GM13976 (cell line): ENCODE data around the gene DIPK1B.

Source experiments
- DNase-seq: peaks from one replicate; pipeline ENCODE4 v3.0.0; 2012; ENCODE audit warnings: low spot score
- CTCF ChIP-seq: IDR thresholded peaks from 2 replicates; pipeline ENCODE4 v1.5.1; 2012; ENCODE audit warnings: borderline replicate concordance, mild to moderate bottlenecking; ENCODE audit not compliant: insufficient read depth; ENCODE audit errors: extremely low read depth, missing control alignments, control extremely low read depth
- in situ Hi-C: fragments of 300-500 bp; cut with MboI; formaldehyde crosslinking; loops from one replicate; pipeline ENCODE4 v1.12.0; 2022; ENCODE audit warnings: low sequenced_read_pairs, mixed read lengths, inconsistent platforms; ENCODE audit not compliant: unreplicated experiment

The DIPK1B gene

GRCh38 chr9:136678624-136679023, 33.7 kb upstream of the DIPK1B start:
- no peak for TF ChIP-seq CTCF

GRCh38 chr9:136679431-136679941, 32.9 kb upstream of the DIPK1B start:
- no peak for TF ChIP-seq CTCF
- no peak for DNase-seq
- in situ Hi-C loops: no loop called here

More at GRCh38 chr9:136678624-136679023, 33.7 kb upstream of the DIPK1B start:
- no peak for DNase-seq
- in situ Hi-C loops: no loop called here

GRCh38 chr9:136681029-136681428, 31.3 kb upstream of the DIPK1B start:
- in situ Hi-C loops: no loop called here
- TF ChIP-seq CTCF: no peak
- no peak for DNase-seq

- TF ChIP-seq CTCF: no peak
- in situ Hi-C loops: no loop called here
- DNase-seq: no peak
These were observed 30.2 kb upstream of the DIPK1B start for GRCh38 chr9:136681945-136682699.

- DNase-seq: no peak
- in situ Hi-C loops: no loop called here
- no peak for TF ChIP-seq CTCF
These were observed 29.7 kb upstream of the DIPK1B start for GRCh38 chr9:136682710-136683109.

GRCh38 chr9:136683173-136683745, 29.1 kb upstream of the DIPK1B start:
- no peak for DNase-seq
- in situ Hi-C loops: no loop called here
- TF ChIP-seq CTCF: no peak

GRCh38 chr9:136683755-136684154, 28.6 kb upstream of the DIPK1B start:
- TF ChIP-seq CTCF: no peak
- DNase-seq: no peak
- in situ Hi-C loops: no loop called here
